GM12878 (cell line): Measurements from ENCODE around the gene SEL1L. TPM values are rescaled to one million over a fixed set of nuclear protein-coding genes. Genes with fewer than 3 reads are reported as not detected.
A peak's percentile ranks its signal among the peaks of the same experiment; 100 is the strongest.

Experiments used
- ATF2 ChIP-seq: IDR thresholded peaks from 2 replicates; pipeline ENCODE4 v1.6.1; 2012; ENCODE audit warnings: low read length, inconsistent platforms
- BCL11A ChIP-seq: IDR thresholded peaks from 2 replicates; pipeline ENCODE4 v1.6.1; 2011; ENCODE audit warnings: low read depth, low read length
- CBFB ChIP-seq: IDR thresholded peaks from 2 replicates; pipeline ENCODE4 v1.6.1; 2016; ENCODE audit warnings: antibody characterized with exemption, low read depth
- CREM ChIP-seq: IDR thresholded peaks from 2 replicates; pipeline ENCODE4 v1.6.1; 2014; ENCODE audit warnings: antibody characterized with exemption, low read depth
- EP300 ChIP-seq, 2 experiments: fragments of 150-350 bp in 1 of 2; IDR thresholded peaks; 2 replicates each; pipeline ENCODE4 v1.6.1; 2011 to 2012; ENCODE audit warnings: low read depth in 2 of 2, low read length in 2 of 2, borderline replicate concordance in 1 of 2, improper control_type of control experiment in 1 of 2, inconsistent platforms in 1 of 2; ENCODE audit not compliant: control insufficient read depth in 1 of 2
- FOXM1 ChIP-seq: IDR thresholded peaks from 2 replicates; pipeline ENCODE4 v1.6.1; 2012; ENCODE audit warnings: low read depth, mild to moderate bottlenecking, inconsistent platforms, low read length, moderate library complexity
- GABPA ChIP-seq: IDR thresholded peaks from 2 replicates; pipeline ENCODE4 v1.6.1; 2014; ENCODE audit warnings: antibody characterized with exemption, low read depth, mild to moderate bottlenecking, inconsistent platforms
- GATAD2B ChIP-seq: fragments of 450-650 bp; conservative IDR thresholded peaks from 2 replicates; pipeline ENCODE4 v1.6.1; 2017; ENCODE audit warnings: low read depth, mild to moderate bottlenecking, moderate library complexity
- HCFC1 ChIP-seq: fragments of 150-350 bp; IDR thresholded peaks from 2 replicates; pipeline ENCODE4 v1.6.1; 2014; ENCODE audit warnings: low read length
- JUND ChIP-seq: IDR thresholded peaks from 2 replicates; pipeline ENCODE4 v1.6.1; 2012; ENCODE audit warnings: low read depth, mild to moderate bottlenecking, low read length, improper control_type of control experiment, moderate library complexity
- KDM1A ChIP-seq: fragments of 200-600 bp; sonication (generic); IDR thresholded peaks from 2 replicates; pipeline ENCODE4 v1.6.1; 2016; ENCODE audit warnings: borderline replicate concordance
- MEF2A ChIP-seq: IDR thresholded peaks from 2 replicates; pipeline ENCODE4 v1.6.1; 2011; ENCODE audit warnings: low read depth, mild to moderate bottlenecking, low read length, moderate library complexity; ENCODE audit not compliant: insufficient read depth
- MXI1 ChIP-seq: fragments of 150-350 bp; IDR thresholded peaks from 2 replicates; pipeline ENCODE4 v1.6.1; 2011; ENCODE audit warnings: low read depth, mild to moderate bottlenecking, inconsistent platforms, low read length, improper control_type of control experiment
- NR2C1 ChIP-seq: fragments of 450-650 bp; IDR thresholded peaks from 2 replicates; pipeline ENCODE4 v1.6.1; 2017; ENCODE audit warnings: antibody characterized with exemption, mild to moderate bottlenecking, moderate library complexity
- NR2F1 ChIP-seq: fragments of 450-650 bp; conservative IDR thresholded peaks from 2 replicates; pipeline ENCODE4 v1.6.1; 2017; ENCODE audit warnings: mild to moderate bottlenecking
- RAD51 ChIP-seq: fragments of 450-650 bp; IDR thresholded peaks from 2 replicates; pipeline ENCODE4 v1.6.1; 2016; ENCODE audit warnings: moderate library complexity, mild to moderate bottlenecking, inconsistent platforms
- RUNX3 ChIP-seq: IDR thresholded peaks from 2 replicates; pipeline ENCODE4 v1.6.1; 2012; ENCODE audit warnings: low read length, inconsistent platforms
- SMAD1 ChIP-seq: fragments of 450-650 bp; IDR thresholded peaks from 2 replicates; pipeline ENCODE4 v1.6.1; 2018; ENCODE audit warnings: mild to moderate bottlenecking, low read depth; ENCODE audit not compliant: partially characterized antibody
- SMC3 ChIP-seq: IDR thresholded peaks from 2 replicates; pipeline ENCODE4 v1.6.1; 2011; ENCODE audit warnings: low read length, improper control_type of control experiment, borderline replicate concordance
- TARDBP ChIP-seq: IDR thresholded peaks from 2 replicates; pipeline ENCODE4 v1.6.1; 2016; ENCODE audit warnings: borderline replicate concordance
- ZNF24 ChIP-seq: fragments of 450-650 bp; IDR thresholded peaks from 2 replicates; pipeline ENCODE4 v1.6.1; 2017; ENCODE audit warnings: antibody characterized with exemption, mild to moderate bottlenecking
- ZSCAN29 ChIP-seq: fragments of 450-650 bp; IDR thresholded peaks from 2 replicates; pipeline ENCODE4 v1.6.1; 2017; ENCODE audit warnings: mild to moderate bottlenecking, moderate library complexity
- polyA plus RNA-seq, 11 experiments: library from polyadenylated mRNA; depleted of rRNA in 4 of 11; unstranded in 6 of 11; stranded (reverse) in 5 of 11; fragments of >200 nt; fragmentation: Nextera tagmentation in 4 of 11; fragmentation: Illumina TruSeq in 1 of 11; extraction: Ambion mirVana in 4 of 11; extraction: Trizol in 1 of 11; gene quantifications; 1 replicate in 1 of 11; 2 replicates in 10 of 11; pipeline versions ENCODE4 v1.2.1 to v1.2.3, GENCODE V29; 2011 to 2016; ENCODE audit warnings: inconsistent platforms in 2 of 11, missing spikeins in 2 of 11, low read depth in 1 of 11
- total RNA-seq, 4 experiments: library from RNA; depleted of rRNA in 3 of 4; stranded (reverse); fragments of >200 nt in 3 of 4; fragmentation: Illumina TruSeq in 1 of 4; extraction: Trizol in 1 of 4; gene quantifications; 2 replicates each; pipeline versions ENCODE4 v1.2.1 to v1.2.3, GENCODE V29; 2013 to 2021
- TF ChIP-seq, protein P1 (sequence below): fragments of 450-650 bp; IDR thresholded peaks from 2 replicates; pipeline ENCODE4 v1.6.1; 2017; ENCODE audit warnings: borderline replicate concordance
- TF ChIP-seq, protein P2 (sequence below): IDR thresholded peaks from 2 replicates; pipeline ENCODE4 v1.6.1; 2011; ENCODE audit warnings: mild to moderate bottlenecking, low read depth, low read length, moderate library complexity; ENCODE audit not compliant: insufficient replicate concordance
- TF ChIP-seq, protein P3 (sequence below): fragments of 450-650 bp; IDR thresholded peaks from 2 replicates; pipeline ENCODE4 v1.6.1; 2016; ENCODE audit warnings: mild to moderate bottlenecking
- TF ChIP-seq, protein P4 (sequence below): IDR thresholded peaks from 2 replicates; pipeline ENCODE4 v1.6.1; 2011; ENCODE audit warnings: borderline replicate concordance, low read depth, mild to moderate bottlenecking, moderate library complexity, low read length; ENCODE audit not compliant: insufficient read depth, poor library complexity, severe bottlenecking

Gene SEL1L
- total and polyA plus RNA-seq, 10 of the 15 experiments (the other 5 are each of a cell fraction or from before 2014, with no cell fraction given) = 13.4 to 57.2 (median 31.7) TPM

DNA sequence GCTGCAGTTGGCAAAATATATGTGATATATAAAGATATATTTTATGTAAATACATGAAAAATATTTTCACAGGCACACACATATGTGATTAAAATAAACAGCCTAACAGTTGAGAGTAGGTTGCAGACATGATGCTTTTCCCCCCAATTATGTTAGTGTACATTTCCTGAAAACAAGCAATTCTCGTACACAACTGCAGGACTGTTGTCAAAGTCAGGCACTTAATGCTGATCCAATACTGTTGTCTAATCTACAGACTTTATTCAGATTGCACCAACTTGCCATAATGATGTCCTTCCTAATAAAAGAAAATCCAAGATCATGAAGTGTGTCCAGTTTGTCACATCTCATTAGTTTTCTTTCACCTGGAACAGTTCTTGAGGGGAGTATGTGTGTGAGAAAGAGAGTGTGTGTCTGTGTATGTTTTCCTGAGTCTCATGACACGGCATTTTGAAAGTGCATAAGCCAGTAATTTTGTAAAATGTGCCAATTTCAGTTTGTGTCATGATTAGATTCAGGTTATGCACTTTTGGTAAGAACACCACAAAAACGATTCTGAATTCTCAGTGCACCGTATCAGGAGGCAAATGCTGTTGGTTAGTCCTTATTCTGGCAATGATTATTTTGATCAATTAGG is 16.5 kb upstream of the SEL1L start (continued):
- TF ChIP-seq MXI1 (no peak), SMC3 (no peak), CREM (peak; percentile 82), RAD51 (0 out of 2 replicates have a peak, but pooled peaks have one; percentile 34), HCFC1 (no peak), KDM1A (no peak), RUNX3 (peak; percentile 91), FOXM1 (peak; percentile 87), GABPA (peak; percentile 61; the same call in 1 of the 2 replicates), SMAD1 (no peak), NR2C1 (no peak), MEF2A (0 out of 2 replicates have a peak, but pooled peaks have one; percentile 33), BCL11A (peak; percentile 67; the same call in 1 of the 2 replicates), NR2F1 (peak; percentile 93), CBFB (no peak), TARDBP (no peak), EP300 (IDR thresholded peaks at IDR 0.05; ENCODE audit: borderline replicate concordance in 1 of 2, control insufficient read depth in 1 of 2, low read depth in 2 of 2, low read length in 2 of 2) (peak; percentile 61 to 93; a peak in 3 of 4 replicates), ZNF24 (no peak), ZSCAN29 (no peak), ATF2 (peak; percentile 95), GATAD2B (0 out of 2 replicates have a peak, but pooled peaks have one; percentile 27), JUND (peak; percentile 61; the same call in 1 of the 2 replicates)
- TF ChIP-seq, protein P1, sequence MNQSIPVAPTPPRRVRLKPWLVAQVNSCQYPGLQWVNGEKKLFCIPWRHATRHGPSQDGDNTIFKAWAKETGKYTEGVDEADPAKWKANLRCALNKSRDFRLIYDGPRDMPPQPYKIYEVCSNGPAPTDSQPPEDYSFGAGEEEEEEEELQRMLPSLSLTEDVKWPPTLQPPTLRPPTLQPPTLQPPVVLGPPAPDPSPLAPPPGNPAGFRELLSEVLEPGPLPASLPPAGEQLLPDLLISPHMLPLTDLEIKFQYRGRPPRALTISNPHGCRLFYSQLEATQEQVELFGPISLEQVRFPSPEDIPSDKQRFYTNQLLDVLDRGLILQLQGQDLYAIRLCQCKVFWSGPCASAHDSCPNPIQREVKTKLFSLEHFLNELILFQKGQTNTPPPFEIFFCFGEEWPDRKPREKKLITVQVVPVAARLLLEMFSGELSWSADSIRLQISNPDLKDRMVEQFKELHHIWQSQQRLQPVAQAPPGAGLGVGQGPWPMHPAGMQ = no peak
- TF ChIP-seq, protein P2, sequence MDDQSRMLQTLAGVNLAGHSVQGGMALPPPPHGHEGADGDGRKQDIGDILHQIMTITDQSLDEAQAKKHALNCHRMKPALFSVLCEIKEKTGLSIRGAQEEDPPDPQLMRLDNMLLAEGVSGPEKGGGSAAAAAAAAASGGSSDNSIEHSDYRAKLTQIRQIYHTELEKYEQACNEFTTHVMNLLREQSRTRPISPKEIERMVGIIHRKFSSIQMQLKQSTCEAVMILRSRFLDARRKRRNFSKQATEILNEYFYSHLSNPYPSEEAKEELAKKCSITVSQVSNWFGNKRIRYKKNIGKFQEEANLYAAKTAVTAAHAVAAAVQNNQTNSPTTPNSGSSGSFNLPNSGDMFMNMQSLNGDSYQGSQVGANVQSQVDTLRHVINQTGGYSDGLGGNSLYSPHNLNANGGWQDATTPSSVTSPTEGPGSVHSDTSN = no peak
- TF ChIP-seq, protein P3, sequence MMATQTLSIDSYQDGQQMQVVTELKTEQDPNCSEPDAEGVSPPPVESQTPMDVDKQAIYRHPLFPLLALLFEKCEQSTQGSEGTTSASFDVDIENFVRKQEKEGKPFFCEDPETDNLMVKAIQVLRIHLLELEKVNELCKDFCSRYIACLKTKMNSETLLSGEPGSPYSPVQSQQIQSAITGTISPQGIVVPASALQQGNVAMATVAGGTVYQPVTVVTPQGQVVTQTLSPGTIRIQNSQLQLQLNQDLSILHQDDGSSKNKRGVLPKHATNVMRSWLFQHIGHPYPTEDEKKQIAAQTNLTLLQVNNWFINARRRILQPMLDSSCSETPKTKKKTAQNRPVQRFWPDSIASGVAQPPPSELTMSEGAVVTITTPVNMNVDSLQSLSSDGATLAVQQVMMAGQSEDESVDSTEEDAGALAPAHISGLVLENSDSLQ = no peak
- TF ChIP-seq, protein P4, sequence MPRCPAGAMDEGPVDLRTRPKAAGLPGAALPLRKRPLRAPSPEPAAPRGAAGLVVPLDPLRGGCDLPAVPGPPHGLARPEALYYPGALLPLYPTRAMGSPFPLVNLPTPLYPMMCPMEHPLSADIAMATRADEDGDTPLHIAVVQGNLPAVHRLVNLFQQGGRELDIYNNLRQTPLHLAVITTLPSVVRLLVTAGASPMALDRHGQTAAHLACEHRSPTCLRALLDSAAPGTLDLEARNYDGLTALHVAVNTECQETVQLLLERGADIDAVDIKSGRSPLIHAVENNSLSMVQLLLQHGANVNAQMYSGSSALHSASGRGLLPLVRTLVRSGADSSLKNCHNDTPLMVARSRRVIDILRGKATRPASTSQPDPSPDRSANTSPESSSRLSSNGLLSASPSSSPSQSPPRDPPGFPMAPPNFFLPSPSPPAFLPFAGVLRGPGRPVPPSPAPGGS = peak; percentile 45
